OCI-LY7 (cell line): ENCODE measurements around the gene VAC14. TPM values are rescaled to one million over a fixed set of nuclear protein-coding genes. Genes with fewer than 3 reads are reported as not detected.

Source experiments
- BruUV-seq: library from RNA; stranded (reverse); fragments of 400-500 nt; replicated peaks from 2 replicates; lab custom pipeline; 2021; lab: Mats Ljungman, UMichigan
- CTCF ChIA-PET: fragments of 300-600 bp; sonication (Branson Sonifier 250); formaldehyde crosslinking; loops from one replicate; lab custom pipeline; 2022; ENCODE audit warnings: antibody characterized with exemption; ENCODE audit not compliant: unreplicated experiment; lab: Charles Lee
- POLR2A ChIA-PET: fragments of 300-600 bp; sonication (Branson Sonifier 250); formaldehyde crosslinking; loops from one replicate; lab custom pipeline; 2022; ENCODE audit warnings: antibody characterized with exemption; lab: Charles Lee
- DNase-seq: peaks from one replicate; pipeline ENCODE4 v3.0.0-alpha.2; 2015; ENCODE audit warnings: low spot score
- H2AFZ ChIP-seq: fragments of 200-600 bp; sonication (generic), shearing (Covaris generic); 2 replicates; pipeline ENCODE4 v1.6.1; 2014; ENCODE audit warnings: mild to moderate bottlenecking, antibody characterized with exemption, low read length, moderate library complexity
- H3K27ac ChIP-seq: fragments of 200-600 bp; sonication (generic); 2 replicates; pipeline ENCODE4 v1.5.1; 2014; ENCODE audit warnings: mixed run types, low read depth, mild to moderate bottlenecking, moderate library complexity, low read length, inconsistent platforms; ENCODE audit not compliant: poor library complexity, severe bottlenecking
- H3K36me3 ChIP-seq: fragments of 200-600 bp; sonication (generic); 2 replicates; pipeline ENCODE4 v1.6.1; 2014; ENCODE audit warnings: mild to moderate bottlenecking, antibody characterized with exemption, low read length, moderate library complexity, mixed read lengths; ENCODE audit not compliant: insufficient read depth
- H3K4me1 ChIP-seq: fragments of 200-600 bp; sonication (generic); 2 replicates; pipeline ENCODE4 v1.5.1; 2014; ENCODE audit warnings: mild to moderate bottlenecking, low read length; ENCODE audit not compliant: insufficient read depth, poor library complexity, severe bottlenecking
- H3K4me2 ChIP-seq: fragments of 200-600 bp; sonication (generic); 2 replicates; pipeline ENCODE4 v1.6.1; 2014; ENCODE audit warnings: mild to moderate bottlenecking, low read length
- H3K4me3 ChIP-seq: fragments of 200-600 bp; sonication (generic); 2 replicates; pipeline ENCODE4 v1.5.1; 2014; ENCODE audit warnings: mild to moderate bottlenecking, low read depth, low read length; ENCODE audit not compliant: poor library complexity, severe bottlenecking
- H3K79me2 ChIP-seq: fragments of 200-600 bp; sonication (generic); 2 replicates; pipeline ENCODE4 v1.6.1; 2016; ENCODE audit warnings: low read depth, mild to moderate bottlenecking, low read length, moderate library complexity, mixed read lengths; ENCODE audit not compliant: insufficient read depth
- H3K9me2 ChIP-seq: fragments of 200-600 bp; sonication (generic); 2 replicates; pipeline ENCODE4 v1.6.1; 2016; ENCODE audit warnings: mild to moderate bottlenecking, low read length, mixed read lengths; ENCODE audit not compliant: insufficient read depth
- H3K9me3 ChIP-seq: fragments of 200-600 bp; sonication (generic); 2 replicates; pipeline ENCODE4 v1.6.1; 2014; ENCODE audit warnings: mild to moderate bottlenecking, mixed run types, low read length, mixed read lengths
- H4K20me1 ChIP-seq: fragments of 200-600 bp; sonication (generic); 2 replicates; pipeline ENCODE4 v1.6.1; 2014; ENCODE audit warnings: mild to moderate bottlenecking, antibody characterized with exemption, low read length, moderate library complexity, mixed read lengths; ENCODE audit not compliant: insufficient read depth
- CTCF ChIP-seq: fragments of 200-600 bp; sonication (generic); conservative IDR thresholded peaks from 2 replicates; pipeline ENCODE4 v1.5.1; 2014; ENCODE audit warnings: mild to moderate bottlenecking, antibody characterized with exemption, low read length, moderate library complexity, mixed read lengths
- EZH2phosphoT487 ChIP-seq: fragments of 200-600 bp; sonication (generic); IDR thresholded peaks from 2 replicates; pipeline ENCODE4 v1.6.1; 2018; ENCODE audit warnings: low read depth, borderline replicate concordance, mild to moderate bottlenecking, mixed run types, antibody characterized with exemption, low read length, moderate library complexity, mixed read lengths
- intact Hi-C: fragments of 100-400 bp; cut with micrococcal nuclease; formaldehyde crosslinking; loops from one replicate; pipeline ENCODE4 v1.10.0; 2022; ENCODE audit not compliant: unreplicated experiment
- total RNA-seq, 2 experiments: library from RNA; depleted of rRNA in 1 of 2; stranded (reverse); fragments of >200 nt in 1 of 2; shearing (Covaris generic) in 1 of 2; gene quantifications; 2 replicates each; pipeline ENCODE4 v1.2.3, GENCODE V29; 2014 to 2022

VAC14 gene
- total RNA-seq, 2 experiments from 2014 or later, result 37.6 to 43.1 TPM

GRCh38 chr16:70712942-70713341, 88.0 kb downstream of the VAC14 start:
- no TSS peak for BruUV-seq
- H3K4me2 ChIP-seq, result no peak overlapping the region

GRCh38 chr16:70712359-70712758, 88.6 kb downstream of the VAC14 start:
- no peak overlapping the region for H3K4me3 ChIP-seq
- H3K79me2 ChIP-seq, result no peaks in the 10 kb centered on the region
- no peaks in the 10 kb centered on the region for H3K9me3 ChIP-seq
- no peak for TF ChIP-seq EZH2phosphoT487
- TF ChIP-seq CTCF, result no peak
- H3K4me2 ChIP-seq, result no peak overlapping the region
- no peaks in the 10 kb centered on the region for H3K9me2 ChIP-seq
- DNase-seq, result no peak
- H2AFZ ChIP-seq, result no peak overlapping the region
- no TSS peak for BruUV-seq
- ChIA-PET POLR2A (interaction anchor here (0.9 kb wide), 1 partner anchor 23 kb away, joined by 3 read pairs; no protein-coding TSS in a partner anchor), CTCF (no interaction called here)
- H4K20me1 ChIP-seq, result no peaks in the 10 kb centered on the region
- H3K4me1 ChIP-seq, result no peaks in the 10 kb centered on the region
- H3K27ac ChIP-seq, result no peak overlapping the region
- intact Hi-C loops, result no loop called here
- H3K36me3 ChIP-seq, result no peaks in the 10 kb centered on the region

More at GRCh38 chr16:70712942-70713341, 88.0 kb downstream of the VAC14 start:
- intact Hi-C loops, result no loop called here
- no peak overlapping the region for H3K27ac ChIP-seq
- TF ChIP-seq EZH2phosphoT487 (no peak), CTCF (no peak)
- POLR2A ChIA-PET, result interaction anchor here (0.9 kb wide), 1 partner anchor 22 kb away, joined by 3 read pairs; no protein-coding TSS in a partner anchor
- CTCF ChIA-PET, result no interaction called here
- H3K4me1 ChIP-seq, result no peaks in the 10 kb centered on the region
- no peaks in the 10 kb centered on the region for H3K9me3 ChIP-seq
- H3K4me3 ChIP-seq, result no peak overlapping the region
- H4K20me1 ChIP-seq, result no peaks in the 10 kb centered on the region
- no peaks in the 10 kb centered on the region for H3K79me2 ChIP-seq
- H3K36me3 ChIP-seq, result no peaks in the 10 kb centered on the region
- no peak for DNase-seq
- no peak overlapping the region for H2AFZ ChIP-seq
- H3K9me2 ChIP-seq, result no peaks in the 10 kb centered on the region

DNA sequence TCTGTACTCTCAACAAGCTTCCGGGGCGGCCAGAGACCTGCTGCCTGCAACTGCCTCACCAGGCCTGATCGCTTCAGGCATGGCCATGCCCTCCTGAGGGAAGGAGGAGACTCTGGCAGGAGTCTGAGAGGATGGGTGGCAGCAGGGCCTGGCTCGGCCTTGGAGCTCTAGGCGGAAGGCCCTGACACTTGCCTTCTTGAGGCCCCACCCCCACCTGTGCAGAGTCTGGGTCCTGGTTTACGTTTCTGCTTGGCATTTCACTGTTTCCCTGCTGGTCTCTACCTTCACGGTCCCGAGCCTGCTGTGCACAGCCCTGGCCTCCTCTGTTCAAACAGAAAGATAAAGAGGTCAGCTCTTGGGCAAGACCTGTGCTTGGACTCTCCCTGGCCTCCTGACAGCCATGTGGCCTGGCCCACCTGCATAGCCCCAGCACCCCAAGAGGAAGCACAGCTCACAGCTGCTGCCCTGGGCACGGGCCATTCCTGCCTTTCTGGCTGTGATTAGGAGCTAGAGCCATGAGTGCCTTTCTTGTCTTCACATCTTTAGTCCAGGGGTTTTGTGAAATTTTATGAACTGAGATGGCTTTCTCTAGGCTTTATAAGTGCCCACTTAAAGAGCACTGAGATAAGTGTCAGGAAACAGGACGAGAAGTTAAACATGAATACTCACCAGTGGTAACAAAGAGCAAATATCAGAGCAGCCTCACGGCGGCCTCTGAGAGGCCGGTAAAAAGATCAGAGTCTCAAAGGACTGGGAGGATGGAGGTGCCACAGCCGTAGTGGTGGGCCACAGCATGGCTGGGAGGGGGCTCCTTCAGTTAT, 89.5 kb downstream of the VAC14 start:
- POLR2A ChIA-PET, result interaction anchor here (0.6 kb wide), 1 partner anchor 133 kb away, joined by 6 read pairs; no protein-coding TSS in a partner anchor
- CTCF ChIA-PET, result no interaction called here

More for the DNA sequence above, 89.5 kb downstream of the VAC14 start:
- Histone ChIP-seq H3K36me3 (no peaks in the 10 kb centered on the region), H3K4me1 (no peaks in the 10 kb centered on the region), H3K4me2 (no peak overlapping the region), H3K79me2 (no peaks in the 10 kb centered on the region), H3K27ac (no peak overlapping the region), H3K9me3 (no peaks in the 10 kb centered on the region), H2AFZ (no peak overlapping the region), H3K9me2 (no peaks in the 10 kb centered on the region), H4K20me1 (no peaks in the 10 kb centered on the region), H3K4me3 (no peak overlapping the region)
- intact Hi-C loops, result no loop called here
- DNase-seq, result no peak
- no TSS peak for BruUV-seq
- TF ChIP-seq CTCF (no peak), EZH2phosphoT487 (no peak)
